ENCODE data around the gene KDELR3.

GRCh38 chr22:38489561-38490145 lies 21.8 kb downstream of the KDELR3 start:
- TF ChIP-seq CTCF (conservative IDR thresholded peaks at IDR 0.05 in 1 of 2, IDR thresholded peaks at IDR 0.05 in 1 of 2; ENCODE audit: extremely low read depth in 1 of 2, insufficient read depth in 1 of 2, low read depth in 1 of 2, low read length in 2 of 2), result no peak
- TF ChIP-seq EZH2 (IDR thresholded peaks at IDR 0.05; ENCODE audit: borderline replicate concordance, low read length), result no peak

Measured in mammary epithelial cell (primary cell).